ENCODE measurements around the gene TLN1. TPM values are rescaled to one million over a fixed set of nuclear protein-coding genes. Genes with fewer than 3 reads are reported as not detected.

The TLN1 gene
- total RNA-seq, 3 donors from 2014 or later: 163 to 497 (median 215) TPM

GRCh38 chr9:35767458-35767857 lies 35.5 kb upstream of the TLN1 start:
- no peak for TF ChIP-seq POLR2AphosphoS5 (IDR thresholded peaks at IDR 0.05)
- TF ChIP-seq POLR2A (IDR thresholded peaks at IDR 0.05): no peak
- no peak for TF ChIP-seq CTCF (IDR thresholded peaks at IDR 0.05)
- no peaks in the 10 kb centered on the region for H3K9me3 ChIP-seq
- H3K36me3 ChIP-seq: no peaks in the 10 kb centered on the region
- H3K27me3 ChIP-seq: no peaks in the 10 kb centered on the region
- intact Hi-C loops (cut with DNase I; ENCODE audit: low total_unique reads): no loop called here
- H3K27ac ChIP-seq: no peak overlapping the region
- DNase-seq (ENCODE audit: low spot score in 2 of 2): no peak
- H3K4me3 ChIP-seq: no peak overlapping the region
- H3K4me1 ChIP-seq: peaks cover 0 to 15% of the 10 kb centered on the region in 2 donors

- Histone ChIP-seq H3K4me1 (peaks cover 0 to 15% of the 10 kb centered on the region in 2 donors), H3K36me3 (no peaks in the 10 kb centered on the region), H3K27me3 (no peaks in the 10 kb centered on the region), H3K27ac (no peak overlapping the region), H3K9me3 (no peaks in the 10 kb centered on the region), H3K4me3 (no peak overlapping the region)
- DNase-seq (ENCODE audit: low spot score in 2 of 2): no peak
- intact Hi-C loops (cut with DNase I; ENCODE audit: low total_unique reads): no loop called here
- no peak for TF ChIP-seq CTCF (IDR thresholded peaks at IDR 0.05)
- no peak for TF ChIP-seq POLR2A (IDR thresholded peaks at IDR 0.05)
- no peak for TF ChIP-seq POLR2AphosphoS5 (IDR thresholded peaks at IDR 0.05)
Measured at GRCh38 chr9:35766997-35767396, 35.0 kb upstream of the TLN1 start.

DNA sequence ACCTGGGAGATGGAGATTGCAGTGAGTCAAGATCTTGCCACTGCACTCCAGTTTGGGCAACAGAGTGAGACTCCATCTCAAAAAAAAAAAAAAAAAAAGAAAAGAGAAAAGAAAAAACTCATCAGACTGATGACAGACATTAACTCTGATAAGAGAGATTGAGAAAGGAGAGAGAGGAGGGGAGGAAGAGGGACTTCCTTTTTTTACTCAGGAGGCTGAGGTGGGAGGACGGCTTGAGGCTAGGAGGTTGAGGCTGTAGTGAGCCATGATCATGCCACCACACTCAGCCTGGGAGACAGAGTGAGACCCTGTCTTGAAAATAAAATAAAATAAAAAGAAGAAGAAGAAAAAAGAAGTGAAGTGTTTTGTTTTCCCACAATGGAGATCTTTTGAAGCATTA lies 31.8 kb upstream of the TLN1 start:
- H3K9me3 ChIP-seq: no peaks in the 10 kb centered on the region
- no peaks in the 10 kb centered on the region for H3K27me3 ChIP-seq
- peaks cover 0 to 3% of the 10 kb centered on the region in 2 donors for H3K4me1 ChIP-seq
- H3K27ac ChIP-seq: no peak overlapping the region
- DNase-seq (ENCODE audit: low spot score in 2 of 2): no peak
- TF ChIP-seq CTCF (IDR thresholded peaks at IDR 0.05) (no peak), POLR2AphosphoS5 (IDR thresholded peaks at IDR 0.05) (no peak), POLR2A (IDR thresholded peaks at IDR 0.05) (no peak)
- no peaks in the 10 kb centered on the region for H3K36me3 ChIP-seq
- no peak overlapping the region for H3K4me3 ChIP-seq
- intact Hi-C loops (cut with DNase I; ENCODE audit: low total_unique reads): no loop called here

DNA sequence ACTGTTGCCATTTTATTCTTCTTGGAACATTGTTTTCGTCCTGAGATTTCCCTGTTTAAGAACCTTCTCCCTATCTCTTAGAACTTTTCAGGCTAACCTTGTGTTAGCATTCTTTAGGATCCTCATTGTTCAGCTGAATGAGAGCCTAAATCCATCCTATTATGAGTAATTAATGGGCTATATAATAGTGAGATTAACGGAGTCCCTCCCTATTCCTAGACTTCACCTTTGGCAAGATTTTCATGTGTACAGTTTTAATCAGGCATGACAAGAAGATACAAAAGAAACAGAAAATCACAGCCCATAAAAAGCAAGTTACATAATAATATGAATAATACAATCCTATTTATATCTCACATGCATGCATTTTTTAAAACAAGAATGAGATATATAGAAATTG lies 31.2 kb upstream of the TLN1 start:
- Histone ChIP-seq H3K4me1 (peaks cover 3 to 5% of the 10 kb centered on the region in 2 donors), H3K9me3 (no peaks in the 10 kb centered on the region), H3K27ac (no peak overlapping the region), H3K36me3 (no peaks in the 10 kb centered on the region), H3K27me3 (no peaks in the 10 kb centered on the region), H3K4me3 (no peak overlapping the region)
- DNase-seq (ENCODE audit: low spot score in 2 of 2): no peak
- intact Hi-C loops (cut with DNase I; ENCODE audit: low total_unique reads): no loop called here
- TF ChIP-seq POLR2AphosphoS5 (IDR thresholded peaks at IDR 0.05) (no peak), POLR2A (IDR thresholded peaks at IDR 0.05) (no peak), CTCF (IDR thresholded peaks at IDR 0.05) (no peak)

DNA sequence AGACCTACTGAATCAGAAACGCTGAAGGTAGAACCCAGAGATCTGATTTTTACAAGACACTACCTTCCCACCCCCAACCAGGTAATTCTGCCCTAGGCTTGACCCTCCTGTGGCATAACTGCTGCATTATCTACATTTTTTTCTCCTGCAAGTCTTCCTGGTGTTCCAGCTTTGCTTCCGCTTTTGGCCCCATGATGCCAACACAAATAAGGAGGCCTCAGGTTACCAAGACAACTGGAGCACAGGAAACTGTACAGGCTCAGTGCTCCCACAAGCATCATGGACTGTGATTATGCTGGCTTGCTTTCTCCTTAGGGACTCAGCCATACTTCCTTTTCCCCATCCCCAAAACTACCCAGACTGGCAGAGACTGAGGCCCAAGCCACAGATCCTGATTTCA lies 28.7 kb upstream of the TLN1 start:
- no peaks in the 10 kb centered on the region for H3K27me3 ChIP-seq
- no peak for DNase-seq (ENCODE audit: low spot score in 2 of 2)
- H3K36me3 ChIP-seq: no peaks in the 10 kb centered on the region
- no peaks in the 10 kb centered on the region for H3K9me3 ChIP-seq
- H3K4me1 ChIP-seq: peaks cover 3 to 11% of the 10 kb centered on the region in 2 donors
- TF ChIP-seq POLR2AphosphoS5 (IDR thresholded peaks at IDR 0.05): no peak
- TF ChIP-seq CTCF (IDR thresholded peaks at IDR 0.05): no peak
- no peak for TF ChIP-seq POLR2A (IDR thresholded peaks at IDR 0.05)
- intact Hi-C loops (cut with DNase I; ENCODE audit: low total_unique reads): no loop called here
- H3K27ac ChIP-seq: peak overlapping the region in 1 of 2 donors; percentile 22
- no peak overlapping the region for H3K4me3 ChIP-seq

All from breast epithelium (tissue), 4 donors.